DND-41 (cell line): ENCODE data around the gene NMUR1.

ENCODE experiments used
- ATAC-seq: fragments of 200-7000 bp; cut with Tn5 transposase; 3 replicates; pipeline ENCODE4 v1.9.1; 2021; ENCODE audit warnings: low read depth; ENCODE audit not compliant: insufficient read depth
- DNase-seq: peaks from one replicate; pipeline ENCODE4 v3.0.0-alpha.2; 2020
- H2AFZ ChIP-seq: 2 replicates; pipeline ENCODE4 v1.6.0; 2012; ENCODE audit warnings: low read depth, low read length
- H3K27ac ChIP-seq: 2 replicates; pipeline ENCODE4 v1.5.1; 2012; ENCODE audit warnings: low read length, inconsistent platforms
- H3K27me3 ChIP-seq: fragments of 200-600 bp; sonication (generic); 2 replicates; pipeline ENCODE4 v1.6.0; 2012; ENCODE audit warnings: low read length, mild to moderate bottlenecking, inconsistent platforms; ENCODE audit not compliant: insufficient read depth, poor library complexity
- H3K36me3 ChIP-seq: 2 replicates; pipeline ENCODE4 v1.5.1; 2012; ENCODE audit warnings: low read length, inconsistent platforms; ENCODE audit not compliant: insufficient read depth
- H3K4me1 ChIP-seq: 2 replicates; pipeline ENCODE4 v1.5.1; 2012; ENCODE audit warnings: mild to moderate bottlenecking, low read length; ENCODE audit not compliant: insufficient read depth
- H3K4me2 ChIP-seq: 2 replicates; pipeline ENCODE4 v1.6.0; 2012; ENCODE audit warnings: mild to moderate bottlenecking, moderate library complexity, low read length, inconsistent platforms; ENCODE audit not compliant: insufficient read depth
- H3K4me3 ChIP-seq, 2 experiments: fragments of 200-600 bp in 1 of 2; shearing (Covaris generic) in 1 of 2; 2 replicates each; pipeline ENCODE4 v1.5.1; 2012 to 2016; ENCODE audit warnings: inconsistent platforms in 2 of 2, low read length in 2 of 2, mild to moderate bottlenecking in 2 of 2, low read depth in 1 of 2, moderate library complexity in 1 of 2
- H3K79me2 ChIP-seq: 2 replicates; pipeline ENCODE4 v1.6.0; 2012; ENCODE audit warnings: low read length, inconsistent platforms; ENCODE audit not compliant: insufficient read depth
- H3K9ac ChIP-seq: 2 replicates; pipeline ENCODE4 v1.6.0; 2012; ENCODE audit warnings: low read depth, mild to moderate bottlenecking, inconsistent platforms, low read length, moderate library complexity
- H3K9me3 ChIP-seq: 2 replicates; pipeline ENCODE4 v1.5.1; 2012; ENCODE audit warnings: low read length, moderate library complexity, mild to moderate bottlenecking, inconsistent platforms; ENCODE audit not compliant: insufficient read depth, severe bottlenecking
- H4K20me1 ChIP-seq: 2 replicates; pipeline ENCODE4 v1.6.0; 2012; ENCODE audit warnings: low read length; ENCODE audit not compliant: insufficient read depth
- CTCF ChIP-seq: IDR thresholded peaks from 2 replicates; pipeline ENCODE4 v1.5.1; 2012; ENCODE audit warnings: borderline replicate concordance, low read length, moderate library complexity, mild to moderate bottlenecking; ENCODE audit not compliant: poor library complexity, severe bottlenecking; ENCODE audit errors: extremely low read depth
- EZH2 ChIP-seq: IDR thresholded peaks from 3 replicates; pipeline ENCODE4 v1.6.1; 2012; ENCODE audit warnings: borderline replicate concordance, low read depth, mild to moderate bottlenecking, moderate library complexity, low read length, inconsistent platforms; ENCODE audit not compliant: severe bottlenecking

NMUR1 gene

DNA sequence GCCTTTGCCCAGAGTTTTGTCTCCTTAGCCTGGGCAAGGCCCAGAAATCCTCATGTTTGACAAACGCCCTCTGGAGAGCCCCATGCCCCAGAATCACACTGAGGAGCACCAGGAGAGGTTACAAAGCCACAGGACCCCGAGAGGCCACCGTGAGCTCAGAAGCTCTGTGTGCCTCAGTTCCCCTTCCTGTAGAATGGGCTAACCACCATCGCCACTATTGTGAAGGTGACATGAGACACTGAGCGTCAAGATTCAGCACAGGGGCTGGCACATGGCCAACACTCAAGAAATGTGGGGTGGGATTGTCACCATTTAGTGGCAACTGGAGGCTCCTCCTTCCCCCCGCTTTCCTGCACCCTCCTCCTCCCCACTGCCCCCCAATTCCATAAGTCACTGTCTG is 1.2 kb upstream of the NMUR1 start:
- Histone ChIP-seq H3K9me3 (no peaks in the 10 kb centered on the region), H3K27ac (no peak overlapping the region), H4K20me1 (no peaks in the 10 kb centered on the region), H2AFZ (no peak overlapping the region), H3K79me2 (no peaks in the 10 kb centered on the region), H3K36me3 (no peaks in the 10 kb centered on the region), H3K27me3 (no peaks in the 10 kb centered on the region), H3K4me2 (no peak overlapping the region), H3K4me3 (no peak overlapping the region), H3K4me1 (no peaks in the 10 kb centered on the region), H3K9ac (no peak overlapping the region)
- DNase-seq = no peak
- TF ChIP-seq EZH2 (no peak), CTCF (no peak)
- ATAC-seq = no peak

DNA sequence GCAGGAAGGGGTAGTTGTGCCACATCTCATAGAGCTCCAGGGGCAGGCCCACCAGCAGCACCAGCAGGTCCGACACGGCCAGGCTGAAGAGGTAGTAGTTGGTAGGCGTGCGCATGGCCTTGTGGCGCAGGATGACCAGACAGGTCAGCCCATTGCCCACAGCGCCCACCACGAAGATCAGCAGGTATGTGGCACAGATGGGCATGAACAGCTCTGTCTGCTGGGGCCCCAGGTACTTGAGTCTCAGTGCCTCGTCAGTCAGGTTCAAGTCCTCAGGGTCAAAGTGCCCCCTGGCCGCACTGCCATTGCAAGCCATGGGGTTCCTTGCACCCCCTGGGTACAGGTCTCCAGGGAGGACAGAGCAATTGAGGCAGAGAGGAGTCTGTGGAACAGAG is 1.6 kb downstream of the NMUR1 start:
- H4K20me1 ChIP-seq = no peaks in the 10 kb centered on the region
- H3K27me3 ChIP-seq = no peaks in the 10 kb centered on the region
- no peak overlapping the region for H3K9ac ChIP-seq
- no peak overlapping the region for H3K27ac ChIP-seq
- no peaks in the 10 kb centered on the region for H3K79me2 ChIP-seq
- no peaks in the 10 kb centered on the region for H3K9me3 ChIP-seq
- DNase-seq = no peak
- no peak overlapping the region for H3K4me3 ChIP-seq
- H3K36me3 ChIP-seq = no peaks in the 10 kb centered on the region
- ATAC-seq = no peak
- TF ChIP-seq EZH2 = no peak
- no peak for TF ChIP-seq CTCF
- no peak overlapping the region for H2AFZ ChIP-seq
- H3K4me2 ChIP-seq = no peak overlapping the region
- H3K4me1 ChIP-seq = peaks cover 24% of the 10 kb centered on the region

GRCh38 chr2:231527955-231528635 is 2.1 kb downstream of the NMUR1 start:
- ATAC-seq = no peak
- no peak overlapping the region for H3K9ac ChIP-seq

More at GRCh38 chr2:231527955-231528635, 2.1 kb downstream of the NMUR1 start:
- H4K20me1 ChIP-seq = no peaks in the 10 kb centered on the region
- no peak overlapping the region for H3K4me3 ChIP-seq
- H2AFZ ChIP-seq = no peak overlapping the region
- H3K27ac ChIP-seq = no peak overlapping the region
- H3K36me3 ChIP-seq = no peaks in the 10 kb centered on the region
- no peak overlapping the region for H3K4me2 ChIP-seq
- DNase-seq = no peak
- H3K27me3 ChIP-seq = no peaks in the 10 kb centered on the region
- H3K79me2 ChIP-seq = no peaks in the 10 kb centered on the region
- no peaks in the 10 kb centered on the region for H3K9me3 ChIP-seq
- H3K4me1 ChIP-seq = peaks cover 27% of the 10 kb centered on the region
- TF ChIP-seq EZH2 (no peak), CTCF (no peak)
